Neural cell (in vitro differentiated cells): ENCODE measurements around the gene ACP4. TPM values are rescaled to one million over a fixed set of nuclear protein-coding genes. Genes with fewer than 3 reads are reported as not detected.

Source experiments
- H2AFZ ChIP-seq: fragments of 200-600, 300-800 bp; sonication (generic), shearing (Covaris generic); 2 replicates; pipeline ENCODE4 v1.6.0; 2014; ENCODE audit warnings: low read depth, mild to moderate bottlenecking, antibody characterized with exemption, low read length, moderate library complexity
- H3F3A ChIP-seq: fragments of 200-600 bp; shearing (Covaris generic); 2 replicates; pipeline ENCODE4 v1.6.1; 2016; ENCODE audit warnings: mild to moderate bottlenecking, moderate library complexity, mixed read lengths, antibody characterized with exemption, low read length; ENCODE audit not compliant: insufficient read depth, poor library complexity, severe bottlenecking
- H3K27ac ChIP-seq: fragments of 200-600, 300-800 bp; sonication (generic), shearing (Covaris generic); 2 replicates; pipeline ENCODE4 v1.5.1; 2014; ENCODE audit warnings: mild to moderate bottlenecking, low read length, moderate library complexity
- H3K27me3 ChIP-seq: fragments of 300-800, 200-600 bp; sonication (generic), shearing (Covaris generic); 2 replicates; pipeline ENCODE4 v1.6.0; 2014; ENCODE audit warnings: mild to moderate bottlenecking, low read depth, low read length, moderate library complexity; ENCODE audit not compliant: insufficient read depth
- H3K36me3 ChIP-seq: fragments of 300-800, 200-600 bp; sonication (generic), shearing (Covaris generic); 2 replicates; pipeline ENCODE4 v1.5.1; 2014; ENCODE audit warnings: mild to moderate bottlenecking, antibody characterized with exemption, low read length, moderate library complexity; ENCODE audit not compliant: insufficient read depth
- H3K4me2 ChIP-seq: fragments of 300-800, 200-600 bp; sonication (generic), shearing (Covaris generic); 2 replicates; pipeline ENCODE4 v1.6.0; 2014; ENCODE audit warnings: mild to moderate bottlenecking, low read length
- H3K4me3 ChIP-seq: fragments of 300-800, 200-600 bp; sonication (generic), shearing (Covaris generic); 2 replicates; pipeline ENCODE4 v1.5.1; 2014; ENCODE audit warnings: mild to moderate bottlenecking, low read length, moderate library complexity
- H3K79me2 ChIP-seq: fragments of 200-600 bp; shearing (Covaris generic); replicated peaks from 2 replicates; pipeline ENCODE4 v1.6.0; 2014; ENCODE audit warnings: mild to moderate bottlenecking, low read length, moderate library complexity; ENCODE audit not compliant: insufficient read depth
- H3K9ac ChIP-seq: fragments of 300-800, 200-600 bp; sonication (generic), shearing (Covaris generic); 2 replicates; pipeline ENCODE4 v1.6.1; 2016; ENCODE audit warnings: mild to moderate bottlenecking, low read length, mixed read lengths
- H3K9me2 ChIP-seq: fragments of 200-600 bp; shearing (Covaris generic); 2 replicates; pipeline ENCODE4 v1.6.1; 2016; ENCODE audit warnings: mild to moderate bottlenecking, low read length, mixed read lengths; ENCODE audit not compliant: insufficient read depth
- H3K9me3 ChIP-seq: fragments of 200-600, 300-800 bp; sonication (generic), shearing (Covaris generic); 2 replicates; pipeline ENCODE4 v1.6.1; 2016; ENCODE audit warnings: mild to moderate bottlenecking, mixed run types, low read length, moderate library complexity, mixed read lengths
- H4K20me1 ChIP-seq: fragments of 200-600 bp; shearing (Covaris generic); 2 replicates; pipeline ENCODE4 v1.6.1; 2016; ENCODE audit warnings: mild to moderate bottlenecking, mixed run types; ENCODE audit not compliant: insufficient read depth
- CTCF ChIP-seq: fragments of 450-650 bp; IDR thresholded peaks from 2 replicates; pipeline ENCODE4 v1.5.1; 2014; ENCODE audit warnings: antibody characterized with exemption, mild to moderate bottlenecking, moderate library complexity; ENCODE audit not compliant: poor library complexity, severe bottlenecking
- EP300 ChIP-seq: fragments of 450-650 bp; conservative IDR thresholded peaks from 2 replicates; pipeline ENCODE4 v1.6.1; 2014; ENCODE audit warnings: antibody characterized with exemption, mild to moderate bottlenecking, moderate library complexity; ENCODE audit not compliant: poor library complexity, severe bottlenecking
- EZH2 ChIP-seq: fragments of 200-600, 300-800 bp; shearing (Covaris generic), sonication (generic); IDR thresholded peaks from 2 replicates; pipeline ENCODE4 v1.6.1; 2014; ENCODE audit warnings: antibody characterized with exemption, low read length, borderline replicate concordance, mild to moderate bottlenecking; ENCODE audit not compliant: insufficient read depth, poor library complexity, severe bottlenecking
- MXI1 ChIP-seq: fragments of 450-650 bp; conservative IDR thresholded peaks from 2 replicates; pipeline ENCODE4 v1.6.1; 2014; ENCODE audit warnings: antibody characterized with exemption, mild to moderate bottlenecking; ENCODE audit not compliant: poor library complexity, severe bottlenecking
- POLR2AphosphoS5 ChIP-seq: IDR thresholded peaks from 2 replicates; pipeline ENCODE4 v1.6.1; 2012
- RAD21 ChIP-seq: fragments of 450-650 bp; conservative IDR thresholded peaks from 2 replicates; pipeline ENCODE4 v1.6.1; 2014; ENCODE audit warnings: antibody characterized with exemption, mild to moderate bottlenecking, moderate library complexity
- SMC3 ChIP-seq: fragments of 450-650 bp; conservative IDR thresholded peaks from 2 replicates; pipeline ENCODE4 v1.6.1; 2014; ENCODE audit warnings: antibody characterized with exemption, mild to moderate bottlenecking, moderate library complexity; ENCODE audit not compliant: poor library complexity
- TAF1 ChIP-seq: IDR thresholded peaks from 2 replicates; pipeline ENCODE4 v1.6.1; 2012; ENCODE audit warnings: low read depth
- polyA plus RNA-seq: library from polyadenylated mRNA; depleted of rRNA; stranded (reverse); fragments of >200 nt; gene quantifications from 2 replicates; pipeline ENCODE4 v1.2.3, GENCODE V29; 2014
- TF ChIP-seq, protein P1 (sequence below): IDR thresholded peaks from 2 replicates; pipeline ENCODE4 v1.6.1; 2012; ENCODE audit warnings: borderline replicate concordance

The ACP4 gene
- polyA plus RNA-seq, 1 donor from 2014 or later: not detected

DNA sequence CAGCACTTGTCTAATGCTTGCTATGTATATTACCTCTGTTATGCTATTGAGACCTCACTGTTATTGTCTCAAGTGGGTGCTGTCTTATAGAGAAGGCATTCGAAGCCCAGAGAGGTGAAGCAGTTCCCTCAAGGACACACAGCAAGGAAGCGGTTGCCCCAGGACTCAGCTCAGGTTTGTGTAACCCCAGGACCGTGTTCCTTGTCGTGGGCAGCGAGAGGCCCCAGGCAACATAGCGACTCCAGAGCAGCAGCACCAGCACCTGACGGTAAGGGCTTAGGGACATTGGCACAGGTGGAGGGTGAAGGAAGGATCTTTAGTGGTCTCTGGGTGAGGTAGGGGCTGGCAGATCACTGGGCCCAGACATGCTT, 40.8 kb downstream of the ACP4 start:
- Histone ChIP-seq H2AFZ (no peak overlapping the region), H3K9me2 (no peaks in the 10 kb centered on the region), H3K9ac (no peak overlapping the region), H3K79me2 (no peaks in the 10 kb centered on the region), H3K27me3 (peaks cover 12% of the 10 kb centered on the region), H3K36me3 (no peaks in the 10 kb centered on the region), H4K20me1 (no peaks in the 10 kb centered on the region), H3K9me3 (no peaks in the 10 kb centered on the region), H3F3A (no peaks in the 10 kb centered on the region), H3K27ac (no peak overlapping the region), H3K4me2 (no peak overlapping the region), H3K4me3 (no peak overlapping the region)
- TF ChIP-seq, protein P1, sequence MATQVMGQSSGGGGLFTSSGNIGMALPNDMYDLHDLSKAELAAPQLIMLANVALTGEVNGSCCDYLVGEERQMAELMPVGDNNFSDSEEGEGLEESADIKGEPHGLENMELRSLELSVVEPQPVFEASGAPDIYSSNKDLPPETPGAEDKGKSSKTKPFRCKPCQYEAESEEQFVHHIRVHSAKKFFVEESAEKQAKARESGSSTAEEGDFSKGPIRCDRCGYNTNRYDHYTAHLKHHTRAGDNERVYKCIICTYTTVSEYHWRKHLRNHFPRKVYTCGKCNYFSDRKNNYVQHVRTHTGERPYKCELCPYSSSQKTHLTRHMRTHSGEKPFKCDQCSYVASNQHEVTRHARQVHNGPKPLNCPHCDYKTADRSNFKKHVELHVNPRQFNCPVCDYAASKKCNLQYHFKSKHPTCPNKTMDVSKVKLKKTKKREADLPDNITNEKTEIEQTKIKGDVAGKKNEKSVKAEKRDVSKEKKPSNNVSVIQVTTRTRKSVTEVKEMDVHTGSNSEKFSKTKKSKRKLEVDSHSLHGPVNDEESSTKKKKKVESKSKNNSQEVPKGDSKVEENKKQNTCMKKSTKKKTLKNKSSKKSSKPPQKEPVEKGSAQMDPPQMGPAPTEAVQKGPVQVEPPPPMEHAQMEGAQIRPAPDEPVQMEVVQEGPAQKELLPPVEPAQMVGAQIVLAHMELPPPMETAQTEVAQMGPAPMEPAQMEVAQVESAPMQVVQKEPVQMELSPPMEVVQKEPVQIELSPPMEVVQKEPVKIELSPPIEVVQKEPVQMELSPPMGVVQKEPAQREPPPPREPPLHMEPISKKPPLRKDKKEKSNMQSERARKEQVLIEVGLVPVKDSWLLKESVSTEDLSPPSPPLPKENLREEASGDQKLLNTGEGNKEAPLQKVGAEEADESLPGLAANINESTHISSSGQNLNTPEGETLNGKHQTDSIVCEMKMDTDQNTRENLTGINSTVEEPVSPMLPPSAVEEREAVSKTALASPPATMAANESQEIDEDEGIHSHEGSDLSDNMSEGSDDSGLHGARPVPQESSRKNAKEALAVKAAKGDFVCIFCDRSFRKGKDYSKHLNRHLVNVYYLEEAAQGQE: no peak
- TF ChIP-seq SMC3 (no peak), EZH2 (no peak), EP300 (no peak), MXI1 (no peak), CTCF (no peak), POLR2AphosphoS5 (no peak), RAD21 (no peak), TAF1 (no peak)

DNA sequence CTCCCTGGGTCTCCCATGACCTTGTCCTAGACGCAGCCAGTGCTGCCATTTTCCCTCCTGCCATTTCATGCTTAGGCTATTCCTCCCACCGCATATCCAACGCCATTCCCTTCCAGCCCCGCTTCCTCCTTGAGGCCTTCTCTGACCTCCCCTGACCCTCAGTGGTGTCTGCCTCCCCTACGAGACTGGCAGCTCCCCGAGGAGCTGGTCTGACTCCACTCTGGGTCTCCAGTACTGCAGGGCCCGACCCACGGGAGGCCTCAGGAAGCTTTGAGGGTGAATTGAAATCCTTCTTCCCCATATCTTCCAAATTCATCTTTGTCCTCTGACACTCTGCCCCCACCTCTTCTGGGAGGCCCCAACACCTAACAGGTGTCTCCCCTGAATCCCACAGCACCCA, 42.5 kb downstream of the ACP4 start:
- no peaks in the 10 kb centered on the region for H4K20me1 ChIP-seq
- H3K79me2 ChIP-seq: no peaks in the 10 kb centered on the region
- H3K9me3 ChIP-seq: no peaks in the 10 kb centered on the region
- no peaks in the 10 kb centered on the region for H3K9me2 ChIP-seq
- no peak overlapping the region for H2AFZ ChIP-seq
- H3K27me3 ChIP-seq: peaks cover 26% of the 10 kb centered on the region
- no peak overlapping the region for H3K4me2 ChIP-seq
- no peaks in the 10 kb centered on the region for H3K36me3 ChIP-seq
- H3K4me3 ChIP-seq: no peak overlapping the region
- no peak overlapping the region for H3K9ac ChIP-seq
- no peaks in the 10 kb centered on the region for H3F3A ChIP-seq
- no peak overlapping the region for H3K27ac ChIP-seq
- TF ChIP-seq POLR2AphosphoS5: no peak
- TF ChIP-seq SMC3: no peak
